Fibroblast of lung (primary cell): ENCODE measurements around the gene DDX51.

Experiments
- CTCF ChIP-seq, 2 donors: IDR thresholded peaks in 1 of 2; conservative IDR thresholded peaks in 1 of 2; 1 replicate in 1 of 2; 2 replicates in 1 of 2; pipeline ENCODE4 v1.5.1; 2011 to 2012; ENCODE audit warnings: low read length in 2 of 2, control low read depth in 1 of 2, inconsistent platforms in 1 of 2, low read depth in 1 of 2, mild to moderate bottlenecking in 1 of 2
- EZH2 ChIP-seq: IDR thresholded peaks from 2 replicates; pipeline ENCODE4 v1.5.1; 2012; ENCODE audit warnings: low read length, control low read depth, mild to moderate bottlenecking; ENCODE audit errors: missing control alignments

GRCh38 chr12:132163041-132163910 is 19.2 kb upstream of the DDX51 start:
- TF ChIP-seq CTCF (conservative IDR thresholded peaks at IDR 0.05 in 1 of 2, IDR thresholded peaks at IDR 0.05 in 1 of 2; ENCODE audit: low read depth in 1 of 2, low read length in 2 of 2): no peak
- no peak for TF ChIP-seq EZH2
